GM12878 (cell line): Measurements from ENCODE around the gene TPD52L2. TPM values are rescaled to one million over a fixed set of nuclear protein-coding genes. Genes with fewer than 3 reads are reported as not detected.

Experiments
- ATAC-seq: fragments of 200-7000 bp; cut with Tn5 transposase; 3 replicates; pipeline ENCODE4 v1.9.1; 2020; ENCODE audit warnings: mild to moderate bottlenecking, moderate library complexity
- BruUV-seq: library from RNA; stranded (reverse); fragments of 400-500 nt; replicated peaks from 2 replicates; lab custom pipeline; 2021; lab: Mats Ljungman, UMichigan
- CTCF ChIA-PET: fragments of 300-600 bp; sonication (Branson Sonifier 250); formaldehyde crosslinking; extraction: SDS; loops from one replicate; lab custom pipeline; 2021; ENCODE audit warnings: inconsistent platforms; lab: Yijun Ruan, JAX
- POLR2A ChIA-PET: fragments of 350-600 bp; formaldehyde crosslinking; extraction: SDS; loops from one replicate; lab custom pipeline; 2021; ENCODE audit warnings: inconsistent platforms; lab: Charles Lee
- RAD21 ChIA-PET: fragments of 300-600 bp; sonication (Branson Sonifier 250); formaldehyde crosslinking; loops from one replicate; lab custom pipeline; 2023; ENCODE audit warnings: antibody characterized with exemption; ENCODE audit not compliant: unreplicated experiment; lab: Charles Lee
- SMC1A ChIA-PET: fragments of 300-600 bp; sonication (Branson Sonifier 250); formaldehyde crosslinking; loops from one replicate; lab custom pipeline; 2023; ENCODE audit not compliant: unreplicated experiment, uncharacterized antibody; lab: Charles Lee
- DNase-seq: peaks from one replicate; pipeline ENCODE4 v3.0.0-alpha.2; 2011; ENCODE audit warnings: low read depth, low spot score
- FAIRE-seq: peaks from 3 replicates; lab custom pipeline; 2011; peaks lifted over from hg19 to GRCh38; lab: Jason Lieb, UNC
- H2AFZ ChIP-seq: 2 replicates; pipeline ENCODE4 v1.6.0; 2011; ENCODE audit warnings: low read depth, low read length, control low read depth; ENCODE audit not compliant: control insufficient read depth
- H3K27ac ChIP-seq: 2 replicates; pipeline ENCODE4 v1.5.1; 2011; ENCODE audit warnings: control low read depth; ENCODE audit not compliant: control insufficient read depth, insufficient read depth
- H3K27me3 ChIP-seq, 2 experiments: replicated peaks in 1 of 2; 2 replicates each; pipeline versions ENCODE4 v1.6.0 to v1.6.1; 2011; ENCODE audit warnings: low read length in 1 of 2; ENCODE audit not compliant: control insufficient read depth in 2 of 2, insufficient read depth in 2 of 2
- H3K36me3 ChIP-seq, 2 experiments: 2 replicates each; pipeline ENCODE4 v1.5.1; 2011; ENCODE audit warnings: low read length in 1 of 2; ENCODE audit not compliant: control insufficient read depth in 2 of 2, insufficient read depth in 2 of 2
- H3K4me1 ChIP-seq: 2 replicates; pipeline ENCODE4 v1.6.1; 2011; ENCODE audit warnings: mild to moderate bottlenecking, low read length, moderate library complexity, mixed read lengths; ENCODE audit not compliant: control insufficient read depth, insufficient read depth
- H3K4me2 ChIP-seq: 2 replicates; pipeline ENCODE4 v1.6.0; 2011; ENCODE audit warnings: control low read depth; ENCODE audit not compliant: control insufficient read depth, insufficient read depth
- H3K4me3 ChIP-seq: fragments of 200-600 bp; sonication (generic); 2 replicates; pipeline ENCODE4 v1.5.1; 2016
- H3K79me2 ChIP-seq: 2 replicates; pipeline ENCODE4 v1.6.0; 2011; ENCODE audit warnings: low read length; ENCODE audit not compliant: control insufficient read depth, insufficient read depth
- H3K9ac ChIP-seq: 2 replicates; pipeline ENCODE4 v1.8.0; 2011; ENCODE audit warnings: low read length, control low read depth, mixed read lengths; ENCODE audit not compliant: control insufficient read depth, insufficient read depth
- H3K9me3 ChIP-seq: replicated peaks from 3 replicates; pipeline ENCODE4 v1.5.1; 2011; ENCODE audit warnings: mild to moderate bottlenecking, low read length; ENCODE audit not compliant: control insufficient read depth, insufficient read depth
- H4K20me1 ChIP-seq: 2 replicates; pipeline ENCODE4 v1.6.0; 2011; ENCODE audit not compliant: control insufficient read depth, insufficient read depth
- EP300 ChIP-seq, 2 experiments: fragments of 150-350 bp in 1 of 2; IDR thresholded peaks; 2 replicates each; pipeline ENCODE4 v1.6.1; 2011 to 2012; ENCODE audit warnings: low read depth in 2 of 2, low read length in 2 of 2, borderline replicate concordance in 1 of 2, improper control_type of control experiment in 1 of 2, inconsistent platforms in 1 of 2; ENCODE audit not compliant: control insufficient read depth in 1 of 2
- IKZF1 ChIP-seq: fragments of 450-650 bp; conservative IDR thresholded peaks from 2 replicates; pipeline ENCODE4 v1.6.1; 2017; ENCODE audit warnings: antibody characterized with exemption, mild to moderate bottlenecking
- MEF2A ChIP-seq: IDR thresholded peaks from 2 replicates; pipeline ENCODE4 v1.6.1; 2011; ENCODE audit warnings: low read depth, mild to moderate bottlenecking, low read length, moderate library complexity; ENCODE audit not compliant: insufficient read depth
- MEF2B ChIP-seq: fragments of 450-650 bp; IDR thresholded peaks from 2 replicates; pipeline ENCODE4 v1.6.1; 2018; ENCODE audit warnings: mild to moderate bottlenecking, moderate library complexity; ENCODE audit not compliant: partially characterized antibody, poor library complexity, severe bottlenecking
- MXI1 ChIP-seq: fragments of 150-350 bp; IDR thresholded peaks from 2 replicates; pipeline ENCODE4 v1.6.1; 2011; ENCODE audit warnings: low read depth, mild to moderate bottlenecking, inconsistent platforms, low read length, improper control_type of control experiment
- PAX5 ChIP-seq: IDR thresholded peaks from 2 replicates; pipeline ENCODE4 v1.6.1; 2011; ENCODE audit warnings: low read depth, low read length, borderline replicate concordance
- POLR2AphosphoS5 ChIP-seq: IDR thresholded peaks from 2 replicates; pipeline ENCODE4 v1.6.1; 2011; ENCODE audit warnings: mild to moderate bottlenecking, low read length, inconsistent platforms
- RCOR1 ChIP-seq: conservative IDR thresholded peaks from 2 replicates; pipeline ENCODE4 v1.6.1; 2012; ENCODE audit warnings: low read depth, low read length, improper control_type of control experiment
- RUNX3 ChIP-seq: IDR thresholded peaks from 2 replicates; pipeline ENCODE4 v1.6.1; 2012; ENCODE audit warnings: low read length, inconsistent platforms
- SIN3A ChIP-seq: IDR thresholded peaks from 2 replicates; pipeline ENCODE4 v1.6.1; 2012; ENCODE audit warnings: low read depth, low read length, improper control_type of control experiment
- SMARCA5 ChIP-seq: fragments of 450-650 bp; IDR thresholded peaks from 2 replicates; pipeline ENCODE4 v1.6.1; 2017; ENCODE audit warnings: mild to moderate bottlenecking
- SMC3 ChIP-seq: IDR thresholded peaks from 2 replicates; pipeline ENCODE4 v1.6.1; 2011; ENCODE audit warnings: low read length, improper control_type of control experiment, borderline replicate concordance
- SREBF1 ChIP-seq: IDR thresholded peaks from 2 replicates; pipeline ENCODE4 v1.6.1; 2012; ENCODE audit warnings: mild to moderate bottlenecking, low read length
- STAT1 ChIP-seq: fragments of 450-650 bp; conservative IDR thresholded peaks from 2 replicates; pipeline ENCODE4 v1.6.1; 2014; ENCODE audit warnings: antibody characterized with exemption, mild to moderate bottlenecking
- WRNIP1 ChIP-seq: IDR thresholded peaks from 2 replicates; pipeline ENCODE4 v1.6.1; 2011; ENCODE audit warnings: low read depth, low read length, improper control_type of control experiment, borderline replicate concordance
- ZNF622 ChIP-seq: fragments of 450-650 bp; IDR thresholded peaks from 2 replicates; pipeline ENCODE4 v1.6.1; 2017; ENCODE audit warnings: mild to moderate bottlenecking, inconsistent platforms
- WGBS: methylation state at CpG from one replicate; pipeline ENCODE4 v1.1.6; 2016; ENCODE audit warnings: low lambda C conversion rate; ENCODE audit not compliant: insufficient replicate concordance, insufficient coverage; ENCODE audit errors: missing lambda C conversion rate; 5-methylcytosine and 5-hydroxymethylcytosine counted together
- in situ Hi-C: fragments of 300-500 bp; cut with MboI; formaldehyde crosslinking; loops from 9 replicates; pipeline ENCODE4 v1.14.3; 2018; ENCODE audit warnings: mixed read lengths
- intact Hi-C: fragments of 100-400 bp; cut with micrococcal nuclease; formaldehyde crosslinking; loops from one replicate; pipeline ENCODE4 v1.14.2; 2022; ENCODE audit not compliant: unreplicated experiment
- polyA plus RNA-seq, 11 experiments: library from polyadenylated mRNA; depleted of rRNA in 4 of 11; unstranded in 6 of 11; stranded (reverse) in 5 of 11; fragments of >200 nt; fragmentation: Nextera tagmentation in 4 of 11; fragmentation: Illumina TruSeq in 1 of 11; extraction: Ambion mirVana in 4 of 11; extraction: Trizol in 1 of 11; gene quantifications; 1 replicate in 1 of 11; 2 replicates in 10 of 11; pipeline versions ENCODE4 v1.2.1 to v1.2.3, GENCODE V29; 2011 to 2016; ENCODE audit warnings: inconsistent platforms in 2 of 11, missing spikeins in 2 of 11, low read depth in 1 of 11
- total RNA-seq, 4 experiments: library from RNA; depleted of rRNA in 3 of 4; stranded (reverse); fragments of >200 nt in 3 of 4; fragmentation: Illumina TruSeq in 1 of 4; extraction: Trizol in 1 of 4; gene quantifications; 2 replicates each; pipeline versions ENCODE4 v1.2.1 to v1.2.3, GENCODE V29; 2013 to 2021

The TPD52L2 gene
- total and polyA plus RNA-seq, 10 of the 15 experiments (the other 5 are each of a cell fraction or from before 2014, with no cell fraction given): 1.6 to 71.0 (median 46.3) TPM

DNA sequence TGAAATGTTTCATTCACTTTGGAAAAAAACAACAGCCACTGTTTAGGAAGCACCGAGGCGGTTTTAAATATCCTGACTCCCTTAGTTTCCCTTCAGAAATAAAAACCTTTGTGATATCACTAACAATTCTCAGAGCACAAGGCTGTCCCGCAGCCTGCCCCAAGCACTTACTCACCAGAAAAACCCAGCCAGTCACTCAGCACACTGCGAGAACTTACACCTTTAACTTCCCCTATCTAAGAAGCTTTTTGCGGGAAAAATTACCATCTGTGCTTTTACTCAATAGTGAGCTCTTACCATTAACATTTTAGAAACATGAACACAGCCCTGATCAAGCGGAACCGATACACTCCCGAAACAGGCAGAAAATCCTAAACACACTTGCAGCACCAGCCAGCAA is 43.3 kb upstream of the TPD52L2 start:
- POLR2A ChIA-PET: no interaction called here
- peak; percentile 49 for ATAC-seq
- peaks cover 3% of the 10 kb centered on the region; the same call in 1 of the 2 replicates for H4K20me1 ChIP-seq
- no TSS peak for BruUV-seq
- intact Hi-C loops: no loop called here
- no peak overlapping the region for H2AFZ ChIP-seq
- no peak overlapping the region for H3K4me2 ChIP-seq
- SMC1A ChIA-PET: no interaction called here
- H3K79me2 ChIP-seq: no peaks in the 10 kb centered on the region
- in situ Hi-C loops: no loop called here
- H3K4me3 ChIP-seq: no peak overlapping the region
- H3K36me3 ChIP-seq: no peaks in the 10 kb centered on the region
- CTCF ChIA-PET: interaction anchor here (0.6 kb wide), 1 partner anchor 284 kb away, joined by 3 read pairs; the partner anchor contains the start of gene PTK6
- H3K9ac ChIP-seq: no peak overlapping the region
- DNase-seq: no peak
- H3K27ac ChIP-seq: peak overlapping the region; percentile 24; the same call in 1 of the 2 replicates
- no peaks in the 10 kb centered on the region for H3K9me3 ChIP-seq
- FAIRE-seq: no peak
- TF ChIP-seq STAT1 (no peak), SIN3A (no peak), MXI1 (no peak), SMC3 (no peak), IKZF1 (no peak), ZNF622 (no peak), EP300 (IDR thresholded peaks at IDR 0.05; ENCODE audit: borderline replicate concordance in 1 of 2, control insufficient read depth in 1 of 2, low read depth in 2 of 2, low read length in 2 of 2) (no peak), RUNX3 (no peak), PAX5 (no peak), MEF2B (no peak), RCOR1 (no peak), MEF2A (no peak), POLR2AphosphoS5 (no peak), WRNIP1 (no peak), SMARCA5 (no peak), SREBF1 (no peak)
- H3K4me1 ChIP-seq: 0 out of 2 replicates have a peak, but pooled peaks cover 4% of the 10 kb centered on the region
- WGBS: 41% methylated on average over 8 of the region's 8 CpGs
- peaks cover 0 to 1% of the 10 kb centered on the region in 2 experiments; a peak in 1 of 4 replicates for H3K27me3 ChIP-seq
- RAD21 ChIA-PET: no interaction called here
